GM18951 (cell line): Measurements from ENCODE around the gene RTRAF.

ENCODE experiments used
- POLR2A ChIP-seq: IDR thresholded peaks from 4 replicates; pipeline ENCODE4 v1.6.1; 2011; ENCODE audit warnings: mild to moderate bottlenecking; ENCODE audit not compliant: insufficient read length, insufficient read depth; ENCODE audit errors: extremely low read depth
- in situ Hi-C: fragments of 300-500 bp; cut with MboI; formaldehyde crosslinking; loops from one replicate; pipeline ENCODE4 v1.12.0; 2022; ENCODE audit warnings: low sequenced_read_pairs, mixed read lengths, inconsistent platforms; ENCODE audit not compliant: unreplicated experiment

RTRAF gene

GRCh38 chr14:51989293-51990234 is at the start of gene RTRAF:
Gene RTRAF (plus strand): TSS chr14:51989546. CDS start chr14:51989640, 94 bp downstream.
- TF ChIP-seq POLR2A = peak; percentile 89
- in situ Hi-C loops = loop anchor here (10.0 kb wide), 1 partner anchor 295 kb away; no protein-coding TSS in a partner anchor

DNA sequence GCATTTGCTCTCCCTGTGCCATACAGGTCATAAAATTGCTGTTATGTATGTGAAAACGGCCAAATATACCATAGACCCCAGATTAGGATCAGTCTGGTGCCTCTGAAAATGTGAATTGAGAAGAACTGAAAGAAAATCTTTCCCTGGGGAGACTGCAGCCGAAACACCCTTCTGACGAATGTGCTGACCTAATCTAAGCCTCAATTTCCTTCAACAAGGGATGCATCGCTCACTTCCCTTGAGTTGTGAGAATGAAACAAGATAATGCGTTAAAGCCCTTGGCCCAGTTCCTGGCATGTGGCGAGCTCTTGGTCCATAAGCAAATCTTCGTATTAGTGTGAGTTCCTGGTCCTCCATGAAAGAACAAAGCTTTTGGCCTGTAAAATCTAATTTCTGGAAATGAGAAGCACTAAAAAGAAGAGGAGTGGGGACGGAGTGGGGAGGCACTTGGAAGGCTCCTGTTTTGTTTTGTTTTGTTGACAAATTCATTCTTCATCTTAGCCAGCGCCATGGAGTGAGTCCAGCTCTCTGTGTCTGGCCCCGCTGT is 49.5 kb upstream of the RTRAF start:
- no peak for TF ChIP-seq POLR2A
- in situ Hi-C loops = no loop called here

DNA sequence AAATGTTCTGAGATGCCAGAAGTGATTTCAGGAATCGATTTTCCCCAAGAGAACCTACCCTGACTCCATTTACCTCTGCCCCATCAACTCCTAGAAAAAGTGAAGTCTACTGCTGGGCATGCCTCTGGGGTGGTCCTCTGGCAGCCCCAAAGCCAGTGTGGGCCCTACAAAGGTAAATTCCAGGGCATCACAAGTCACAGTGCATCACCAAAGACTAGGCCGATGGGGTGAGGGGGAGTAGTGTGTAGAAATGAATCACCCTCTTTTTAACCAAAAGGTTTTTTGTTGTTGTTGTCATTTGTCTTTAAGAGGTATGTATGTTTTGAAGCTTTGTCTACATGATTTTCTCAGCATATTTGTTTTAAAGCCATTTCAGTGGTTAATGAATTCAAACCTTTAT is 46.4 kb upstream of the RTRAF start:
- no peak for TF ChIP-seq POLR2A
- in situ Hi-C loops = no loop called here

- no peak for TF ChIP-seq POLR2A
- in situ Hi-C loops = no loop called here
Observed at GRCh38 chr14:51950007-51950406, 39.3 kb upstream of the RTRAF start.

DNA sequence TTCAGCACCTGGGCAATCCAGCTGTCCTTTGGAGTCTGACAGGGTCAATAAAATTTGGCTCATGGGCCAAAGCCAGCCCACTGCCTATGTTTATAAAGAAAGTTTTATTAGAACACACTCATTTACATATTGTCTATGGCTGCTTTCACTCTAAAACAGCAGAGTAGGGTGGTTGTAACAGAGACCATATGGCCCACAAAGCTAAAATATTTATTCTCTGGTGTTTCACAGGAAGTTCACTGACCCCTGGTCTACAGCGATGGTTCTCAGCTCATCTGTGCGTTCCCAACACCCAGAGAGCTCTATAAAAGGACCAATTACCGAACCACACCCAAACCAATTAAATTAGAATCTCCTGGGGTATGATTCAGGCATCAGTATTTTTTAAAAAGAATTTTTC is 37.7 kb upstream of the RTRAF start:
- in situ Hi-C loops = no loop called here
- no peak for TF ChIP-seq POLR2A

DNA sequence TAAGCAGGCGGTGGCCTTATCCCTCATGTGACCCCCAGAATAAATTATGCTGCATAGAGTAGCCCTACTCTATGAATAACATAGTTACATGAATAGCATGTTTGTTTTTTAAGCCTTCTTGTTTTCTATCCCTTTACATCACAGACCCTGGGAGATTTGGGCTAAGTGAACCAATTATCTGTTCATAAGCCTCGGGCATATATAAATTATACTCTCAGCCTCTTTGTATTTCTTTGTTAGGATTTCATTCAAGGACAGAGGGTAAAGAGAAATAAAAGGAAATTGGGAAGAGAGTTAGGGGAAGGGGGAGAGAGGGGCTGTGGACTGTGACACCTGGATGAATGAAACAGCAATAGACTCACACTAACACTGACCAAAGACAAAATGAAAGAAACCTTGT is 35.3 kb upstream of the RTRAF start:
- no peak for TF ChIP-seq POLR2A
- in situ Hi-C loops = no loop called here

GRCh38 chr14:51954657-51955056 is 34.7 kb upstream of the RTRAF start:
- no peak for TF ChIP-seq POLR2A
- in situ Hi-C loops = no loop called here

DNA sequence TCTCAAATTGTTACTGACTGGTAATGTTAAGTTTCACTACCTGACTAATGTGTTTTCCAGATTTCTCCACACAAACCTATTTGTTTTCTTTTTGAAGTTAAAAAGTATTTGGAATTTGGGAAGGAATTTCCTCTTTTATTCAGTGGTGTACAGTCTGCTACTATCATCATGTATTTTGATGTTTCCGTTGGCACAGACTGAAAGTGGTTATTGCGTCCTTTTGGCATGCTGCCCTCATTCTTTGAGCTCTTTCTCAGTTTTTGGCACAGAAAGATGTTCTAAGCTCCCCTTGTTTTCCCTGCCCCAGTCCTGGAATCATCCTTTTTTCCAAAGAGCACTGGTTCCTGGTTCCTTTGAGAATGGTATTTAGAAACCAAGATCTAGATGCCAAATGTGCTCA is 31.4 kb upstream of the RTRAF start:
- no peak for TF ChIP-seq POLR2A
- in situ Hi-C loops = no loop called here

DNA sequence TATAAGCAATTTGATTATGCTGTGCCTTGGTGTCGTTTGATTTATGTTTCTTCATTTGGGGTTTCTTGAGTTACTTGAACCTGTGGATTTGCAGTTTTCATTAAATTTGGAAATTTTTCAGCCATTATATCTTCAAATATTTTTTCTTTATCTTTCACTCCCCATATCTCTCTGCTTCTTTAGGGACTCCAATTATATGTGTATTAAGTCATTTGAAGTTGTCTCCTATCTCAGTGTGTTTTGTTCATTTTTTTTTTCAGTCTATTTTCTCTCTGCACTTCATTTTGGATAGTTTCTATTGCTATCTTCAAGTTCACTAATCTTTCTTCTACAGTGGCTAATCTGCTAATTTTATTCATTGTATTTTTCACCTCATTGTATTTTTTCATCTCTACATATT is 29.4 kb upstream of the RTRAF start:
- in situ Hi-C loops = no loop called here
- TF ChIP-seq POLR2A = no peak

- in situ Hi-C loops = no loop called here
- no peak for TF ChIP-seq POLR2A
Observed at GRCh38 chr14:51960866-51961265, 28.5 kb upstream of the RTRAF start.

DNA sequence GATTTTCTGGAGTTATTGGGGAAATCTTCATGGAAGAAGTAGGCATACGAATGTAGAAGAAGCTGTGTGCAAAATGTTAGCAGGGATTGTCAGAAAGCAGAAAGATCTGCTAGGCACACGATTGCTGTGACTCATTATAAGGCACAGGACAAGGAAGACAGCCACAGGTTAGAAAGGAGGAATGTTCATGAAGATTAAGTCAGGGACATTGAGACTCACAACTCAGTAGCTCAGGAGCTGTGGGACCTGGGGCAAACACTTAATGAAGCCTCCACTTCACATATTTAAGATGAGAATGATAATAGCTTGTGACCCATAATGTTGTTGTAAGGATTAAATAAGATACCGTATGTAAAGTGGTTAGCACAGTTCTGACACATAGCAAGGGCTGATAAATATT is 26.6 kb upstream of the RTRAF start:
- no peak for TF ChIP-seq POLR2A
- in situ Hi-C loops = no loop called here

- TF ChIP-seq POLR2A = no peak
- in situ Hi-C loops = no loop called here
Observed at GRCh38 chr14:51963286-51963685, 26.1 kb upstream of the RTRAF start.

GRCh38 chr14:51967521-51967920 is 21.8 kb upstream of the RTRAF start:
- no peak for TF ChIP-seq POLR2A
- in situ Hi-C loops = no loop called here
